HG03520 (cell line): ENCODE results near the gene NAIP.
A peak's percentile ranks its signal among the peaks of the same experiment; 100 is the strongest.
"Not testable (repeated sequence)": the region's sequence is repeated elsewhere in the genome, so short reads cannot be mapped to it uniquely, and the experiment has no call there.

ENCODE experiments used
- ATAC-seq: cut with Tn5 transposase; IDR thresholded peaks from one replicate; pipeline ENCODE4 v1.9.1; 2021; ENCODE audit warnings: mild to moderate bottlenecking, moderate library complexity; ENCODE audit not compliant: unreplicated experiment

The NAIP gene

GRCh38 chr5:71025289-71025953 is at the start of gene NAIP:
Gene NAIP, minus strand, starts transcription at chr5:71025339. Its CDS starts 12,424 bp downstream, at chr5:71012915.
- peak; percentile 64 for ATAC-seq

- ATAC-seq: peak; percentile 96
Measured at GRCh38 chr5:71067262-71067928, 42.3 kb upstream of the NAIP start, which contains the start of gene GTF2H2. Gene GTF2H2, minus strand, starts transcription at chr5:71067676. Its CDS starts 4,913 bp downstream, at chr5:71062763.

- not testable (repeated sequence) for ATAC-seq
Measured at GRCh38 chr5:71061322-71061721, 36.2 kb upstream of the NAIP start.

- not testable (repeated sequence) for ATAC-seq
Measured at GRCh38 chr5:71059426-71059825, 34.3 kb upstream of the NAIP start.

- not testable (repeated sequence) for ATAC-seq
Measured at GRCh38 chr5:71044808-71045207, 19.7 kb upstream of the NAIP start.

- ATAC-seq: not testable (repeated sequence)
Measured at GRCh38 chr5:71044128-71044527, 19.0 kb upstream of the NAIP start.

- not testable (repeated sequence) for ATAC-seq
Measured at GRCh38 chr5:71031046-71031776, 6.1 kb upstream of the NAIP start.

- ATAC-seq: not testable (repeated sequence)
Measured at GRCh38 chr5:71020643-71021042, 4.5 kb downstream of the NAIP start.

- ATAC-seq: not testable (repeated sequence)
Measured at GRCh38 chr5:71018376-71019005, 6.6 kb downstream of the NAIP start.

GRCh38 chr5:71014176-71014575 is 11.0 kb downstream of the NAIP start:
- no peak for ATAC-seq

GRCh38 chr5:71013575-71013974 is 11.6 kb downstream of the NAIP start:
- no peak for ATAC-seq

- no peak for ATAC-seq
Measured at GRCh38 chr5:71011194-71011792, 13.8 kb downstream of the NAIP start.

- not testable (repeated sequence) for ATAC-seq
Measured at GRCh38 chr5:71006983-71007382, 18.2 kb downstream of the NAIP start.

- ATAC-seq: not testable (repeated sequence)
Measured at GRCh38 chr5:70984882-70985281, 40.3 kb downstream of the NAIP start.

- not testable (repeated sequence) for ATAC-seq
Measured at GRCh38 chr5:70967220-70967619, 57.9 kb downstream of the NAIP start.

- not testable (repeated sequence) for ATAC-seq
Measured at GRCh38 chr5:70964531-70964930, 60.6 kb downstream of the NAIP start.

- not testable (repeated sequence) for ATAC-seq
Measured at GRCh38 chr5:70953068-70953467, 72.1 kb downstream of the NAIP start.

GRCh38 chr5:70932560-70932959 is 92.6 kb downstream of the NAIP start:
- ATAC-seq: not testable (repeated sequence)

- not testable (repeated sequence) for ATAC-seq
Measured at GRCh38 chr5:70931709-70932368, 93.3 kb downstream of the NAIP start.

- ATAC-seq: peak; percentile 26
Measured at GRCh38 chr5:70925211-70925562, 100.0 kb downstream of the NAIP start.
